Progenitor cell of endocrine pancreas (in vitro differentiated cells): ENCODE results near the gene PIR. TPM values are rescaled to one million over a fixed set of nuclear protein-coding genes. Genes with fewer than 3 reads are reported as not detected.

Experiments used
- DNase-seq: peaks from one replicate; pipeline ENCODE4 v3.0.0; 2021; ENCODE audit warnings: low spot score; ENCODE audit not compliant: unreplicated experiment
- H3K27ac Mint-ChIP-seq: 2 replicates; pipeline ENCODE4 v1.8.0; 2021; ENCODE audit warnings: mild to moderate bottlenecking, moderate library complexity, mixed read lengths
- H3K27me3 Mint-ChIP-seq: 2 replicates; pipeline ENCODE4 v1.8.0; 2021; ENCODE audit warnings: mixed read lengths
- H3K36me3 Mint-ChIP-seq: 2 replicates; pipeline ENCODE4 v1.8.0; 2022; ENCODE audit warnings: mixed read lengths; ENCODE audit not compliant: insufficient read depth
- H3K4me1 Mint-ChIP-seq: 2 replicates; pipeline ENCODE4 v1.8.0; 2021; ENCODE audit warnings: low read depth, mixed read lengths
- H3K4me3 Mint-ChIP-seq: 2 replicates; pipeline ENCODE4 v1.8.0; 2021; ENCODE audit warnings: low read depth, mild to moderate bottlenecking, moderate library complexity, mixed read lengths
- H3K9me3 Mint-ChIP-seq: 2 replicates; pipeline ENCODE4 v1.8.0; 2021; ENCODE audit warnings: low read depth, mixed read lengths
- total RNA-seq: library from RNA; stranded (reverse); gene quantifications from 2 replicates; pipeline ENCODE4 v1.2.1, GENCODE V29; 2021
- TF ChIP-seq, protein P1 (sequence below): fragments of 200-600 bp; sonication (generic); IDR thresholded peaks from one replicate; pipeline ENCODE4 v1.5.0; 2021; ENCODE audit warnings: antibody characterized with exemption, mild to moderate bottlenecking; ENCODE audit not compliant: unreplicated experiment

PIR gene
- total RNA-seq, 1 donor from 2014 or later: 14.9 TPM

DNA sequence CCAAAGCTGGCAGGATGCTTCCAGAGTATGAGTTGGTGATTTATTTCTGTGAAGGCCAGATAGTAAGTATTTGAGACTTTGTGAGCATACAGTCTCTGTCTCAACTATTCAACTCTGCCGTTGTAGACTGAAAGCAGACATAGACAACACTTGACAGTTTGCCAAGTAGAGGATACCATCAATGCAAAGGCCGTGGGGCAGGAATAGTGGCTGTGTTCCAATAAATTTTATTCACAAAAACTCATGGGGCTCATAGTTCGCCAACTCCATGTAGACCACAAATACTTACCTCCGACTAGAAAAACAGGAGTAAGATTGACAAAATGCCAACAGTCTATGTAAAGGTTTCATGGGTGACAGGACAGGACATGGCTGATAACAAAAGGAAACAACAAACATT lies 3.7 kb upstream of the PIR start:
- TF ChIP-seq, protein P1, sequence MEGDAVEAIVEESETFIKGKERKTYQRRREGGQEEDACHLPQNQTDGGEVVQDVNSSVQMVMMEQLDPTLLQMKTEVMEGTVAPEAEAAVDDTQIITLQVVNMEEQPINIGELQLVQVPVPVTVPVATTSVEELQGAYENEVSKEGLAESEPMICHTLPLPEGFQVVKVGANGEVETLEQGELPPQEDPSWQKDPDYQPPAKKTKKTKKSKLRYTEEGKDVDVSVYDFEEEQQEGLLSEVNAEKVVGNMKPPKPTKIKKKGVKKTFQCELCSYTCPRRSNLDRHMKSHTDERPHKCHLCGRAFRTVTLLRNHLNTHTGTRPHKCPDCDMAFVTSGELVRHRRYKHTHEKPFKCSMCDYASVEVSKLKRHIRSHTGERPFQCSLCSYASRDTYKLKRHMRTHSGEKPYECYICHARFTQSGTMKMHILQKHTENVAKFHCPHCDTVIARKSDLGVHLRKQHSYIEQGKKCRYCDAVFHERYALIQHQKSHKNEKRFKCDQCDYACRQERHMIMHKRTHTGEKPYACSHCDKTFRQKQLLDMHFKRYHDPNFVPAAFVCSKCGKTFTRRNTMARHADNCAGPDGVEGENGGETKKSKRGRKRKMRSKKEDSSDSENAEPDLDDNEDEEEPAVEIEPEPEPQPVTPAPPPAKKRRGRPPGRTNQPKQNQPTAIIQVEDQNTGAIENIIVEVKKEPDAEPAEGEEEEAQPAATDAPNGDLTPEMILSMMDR: no peak
- Mint-ChIP-seq H3K9me3 (no peaks in the 10 kb centered on the region), H3K4me1 (peaks cover 13% of the 10 kb centered on the region), H3K27ac (no peak overlapping the region), H3K4me3 (no peak overlapping the region), H3K36me3 (no peaks in the 10 kb centered on the region), H3K27me3 (peaks cover 2% of the 10 kb centered on the region)
- no peak for DNase-seq

DNA sequence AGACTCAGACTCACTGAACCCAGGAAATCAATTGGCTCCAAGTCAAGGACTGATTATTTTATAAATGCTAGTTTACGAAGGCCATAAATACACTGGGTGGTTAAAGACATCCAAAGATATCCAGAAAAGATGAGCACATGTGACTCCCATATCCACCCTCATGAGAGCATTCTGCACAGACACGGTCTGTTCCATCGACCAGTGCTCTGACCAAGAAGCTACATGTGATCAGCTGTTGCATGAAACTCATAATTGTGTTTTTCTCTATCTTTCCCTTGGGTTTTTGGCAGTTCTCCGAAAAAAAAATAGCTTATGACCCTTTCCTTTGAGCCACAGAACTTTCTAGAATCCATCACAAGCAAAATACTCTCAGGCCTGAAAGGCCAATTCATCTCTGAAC lies 2.7 kb upstream of the PIR start:
- H3K4me1 Mint-ChIP-seq: peaks cover 13% of the 10 kb centered on the region
- H3K27ac Mint-ChIP-seq: no peak overlapping the region
- no peak overlapping the region for H3K4me3 Mint-ChIP-seq
- TF ChIP-seq, protein P1: no peak
- DNase-seq: no peak
- H3K9me3 Mint-ChIP-seq: no peaks in the 10 kb centered on the region
- H3K36me3 Mint-ChIP-seq: no peaks in the 10 kb centered on the region
- H3K27me3 Mint-ChIP-seq: peaks cover 2% of the 10 kb centered on the region

DNA sequence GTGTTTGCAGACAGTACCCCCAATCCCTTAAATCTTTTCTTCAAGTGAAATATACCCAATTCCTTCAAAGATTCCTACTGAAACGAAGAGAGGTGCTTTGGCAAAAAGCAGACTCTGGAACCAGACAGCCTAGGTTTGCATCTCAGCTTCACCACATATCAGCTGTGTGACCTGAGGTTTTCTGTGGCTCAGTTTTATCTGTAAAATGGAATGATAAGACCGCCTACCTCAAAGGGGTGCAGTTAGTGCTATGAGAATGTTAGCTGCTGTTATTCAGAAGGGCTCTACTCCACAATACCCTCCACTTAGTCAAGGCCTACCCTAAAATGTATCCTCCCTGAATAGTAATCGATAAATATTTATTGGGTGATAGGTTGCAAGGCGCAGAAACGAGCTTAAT lies 664 bp downstream of the PIR start:
- peaks cover 4% of the 10 kb centered on the region for H3K36me3 Mint-ChIP-seq
- H3K27me3 Mint-ChIP-seq: no peaks in the 10 kb centered on the region
- DNase-seq: no peak
- TF ChIP-seq, protein P1: no peak
- peak overlapping the region; percentile 97 for H3K27ac Mint-ChIP-seq
- H3K4me1 Mint-ChIP-seq: peaks cover 12% of the 10 kb centered on the region
- H3K4me3 Mint-ChIP-seq: peak overlapping the region; percentile 72
- H3K9me3 Mint-ChIP-seq: no peaks in the 10 kb centered on the region

DNA sequence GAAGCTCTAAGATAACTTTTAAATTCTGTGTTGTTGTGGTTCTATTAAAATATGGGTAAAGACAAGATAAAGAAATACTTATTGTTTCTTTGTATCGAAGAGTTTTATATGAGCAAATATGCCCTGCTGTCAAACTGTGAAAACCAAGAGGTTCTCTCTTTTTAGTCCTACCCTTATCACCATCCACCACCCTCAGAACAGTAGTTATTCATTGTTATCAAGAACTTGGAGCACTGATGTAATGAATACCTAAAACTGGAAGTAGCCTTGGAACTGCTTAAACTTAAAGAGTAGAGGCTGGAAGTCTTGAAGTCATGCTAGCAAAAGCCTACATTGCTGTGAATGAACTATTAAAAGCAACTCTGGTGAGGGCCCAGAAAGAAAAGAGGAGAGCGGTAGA lies 9.2 kb downstream of the PIR start:
- no peaks in the 10 kb centered on the region for H3K27me3 Mint-ChIP-seq
- H3K9me3 Mint-ChIP-seq: peaks cover 8% of the 10 kb centered on the region
- H3K27ac Mint-ChIP-seq: no peak overlapping the region
- peaks cover under 1% of the 10 kb centered on the region for H3K4me1 Mint-ChIP-seq
- no peak overlapping the region for H3K4me3 Mint-ChIP-seq
- DNase-seq: no peak
- TF ChIP-seq, protein P1: no peak
- H3K36me3 Mint-ChIP-seq: peaks cover 7% of the 10 kb centered on the region

DNA sequence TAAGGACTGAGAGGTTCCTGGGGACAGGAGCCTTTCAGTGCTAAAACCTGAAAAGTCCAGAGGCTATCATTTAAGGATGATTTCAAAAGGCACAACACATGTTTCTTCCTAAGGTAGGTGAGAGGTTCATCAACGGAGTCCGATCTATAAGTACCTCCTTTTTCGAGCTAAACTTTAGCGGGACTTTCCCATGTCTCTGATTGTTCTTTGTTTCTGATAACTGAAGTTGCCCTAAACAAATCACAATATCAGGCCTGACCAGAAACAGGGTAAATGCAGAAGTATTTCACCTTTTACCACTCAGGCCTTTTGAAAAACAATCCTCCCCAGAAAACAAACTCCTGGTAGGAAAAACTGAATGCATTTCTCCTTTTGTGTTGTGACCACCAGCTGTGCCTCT lies 17.6 kb downstream of the PIR start:
- no peaks in the 10 kb centered on the region for H3K27me3 Mint-ChIP-seq
- H3K9me3 Mint-ChIP-seq: peaks cover 5% of the 10 kb centered on the region
- DNase-seq: no peak
- peaks cover 7% of the 10 kb centered on the region for H3K36me3 Mint-ChIP-seq
- peak overlapping the region; percentile 16 for H3K27ac Mint-ChIP-seq
- peaks cover 7% of the 10 kb centered on the region for H3K4me1 Mint-ChIP-seq
- TF ChIP-seq, protein P1: no peak
- no peak overlapping the region for H3K4me3 Mint-ChIP-seq
